K562 (cell line): ENCODE measurements around the gene KLF1. TPM values are rescaled to one million over a fixed set of nuclear protein-coding genes. Genes with fewer than 3 reads are reported as not detected.
A peak's percentile ranks its signal among the peaks of the same experiment; 100 is the strongest.

Experiments
- ARHGAP35 ChIP-seq: fragments of 450-650 bp; IDR thresholded peaks from 2 replicates; pipeline ENCODE4 v1.6.1; 2018; ENCODE audit not compliant: partially characterized antibody
- ARID1B ChIP-seq: fragments of 450-650 bp; IDR thresholded peaks from 2 replicates; pipeline ENCODE4 v1.6.1; 2016; ENCODE audit warnings: antibody characterized with exemption, mild to moderate bottlenecking, inconsistent platforms
- CEBPG ChIP-seq, 3 experiments: fragments of 200-800 bp in 1 of 3; sonication (Bioruptor generic) in 1 of 3; sonication (generic) in 1 of 3; formaldehyde crosslinking in 1 of 3; IDR thresholded peaks in 2 of 3; conservative IDR thresholded peaks in 1 of 3; 2 replicates each; pipeline versions ENCODE4 v1.6.1 to v1.8.0; 2016 to 2022; ENCODE audit warnings: missing compliant biosample characterization in 2 of 3, missing genetic modification characterization in 2 of 3, mild to moderate bottlenecking in 1 of 3, missing genetic modification reagents in 1 of 3
- EGR1 ChIP-seq: fragments of 450-650 bp; conservative IDR thresholded peaks from 2 replicates; pipeline ENCODE4 v1.6.1; 2017; ENCODE audit warnings: mild to moderate bottlenecking
- ELF4 ChIP-seq: fragments of 450-650 bp; formaldehyde crosslinking; IDR thresholded peaks from 2 replicates; pipeline ENCODE4 v1.4.0; 2022; ENCODE audit warnings: missing genetic modification characterization
- EWSR1 ChIP-seq: fragments of 450-650 bp; IDR thresholded peaks from 2 replicates; pipeline ENCODE4 v1.6.1; 2018; ENCODE audit warnings: borderline replicate concordance, mild to moderate bottlenecking, low read depth, moderate library complexity; ENCODE audit not compliant: partially characterized antibody
- OTX1 ChIP-seq: fragments of 450-650 bp; formaldehyde crosslinking; IDR thresholded peaks from 2 replicates; pipeline ENCODE4 v1.4.0; 2022; ENCODE audit warnings: mild to moderate bottlenecking
- PHF8 ChIP-seq: fragments of 200-600 bp; sonication (generic); IDR thresholded peaks from 2 replicates; pipeline ENCODE4 v1.6.1; 2012; ENCODE audit warnings: mixed run types, mild to moderate bottlenecking, inconsistent platforms, low read length, moderate library complexity, borderline replicate concordance
- POLR3A ChIP-seq: IDR thresholded peaks from 2 replicates; pipeline ENCODE4 v1.6.1; 2011; ENCODE audit warnings: borderline replicate concordance, mild to moderate bottlenecking, moderate library complexity; ENCODE audit not compliant: insufficient read length, insufficient read depth; ENCODE audit errors: extremely low read depth
- ZNF408 ChIP-seq: fragments of 250-450 bp; sonication (Bioruptor Pico); IDR thresholded peaks from 2 replicates; pipeline ENCODE4 v1.4.0; 2020; ENCODE audit warnings: low read depth, mild to moderate bottlenecking, moderate library complexity
- ZNF586 ChIP-seq: fragments of 450-650 bp; formaldehyde crosslinking; conservative IDR thresholded peaks from 2 replicates; pipeline ENCODE4 v1.4.0; 2020; ENCODE audit warnings: mild to moderate bottlenecking, moderate library complexity
- ZNF696 ChIP-seq: fragments of 250-450 bp; sonication (Bioruptor Pico); conservative IDR thresholded peaks from 2 replicates; pipeline ENCODE4 v1.4.0; 2020; ENCODE audit warnings: mild to moderate bottlenecking, moderate library complexity
- ZNF699 ChIP-seq: fragments of 250-450 bp; sonication (Bioruptor Pico); IDR thresholded peaks from 2 replicates; pipeline ENCODE4 v1.8.0; 2021; ENCODE audit warnings: mild to moderate bottlenecking, moderate library complexity; ENCODE audit not compliant: insufficient replicate concordance
- polyA plus RNA-seq, 8 experiments: library from polyadenylated mRNA; depleted of rRNA in 4 of 8; stranded (reverse) in 5 of 8; unstranded in 3 of 8; fragments of >200 nt; fragmentation: Nextera tagmentation in 2 of 8; fragmentation: Illumina TruSeq in 1 of 8; extraction: Ambion mirVana in 2 of 8; extraction: Trizol in 1 of 8; gene quantifications; 2 replicates each; pipeline versions ENCODE4 v1.2.1 to v1.2.3, GENCODE V29; 2011 to 2014; ENCODE audit warnings: inconsistent platforms in 1 of 8, missing spikeins in 1 of 8
- total RNA-seq, 7 experiments: library from RNA; depleted of rRNA in 6 of 7; stranded (reverse); fragments of >200 nt in 6 of 7; fragmentation: Illumina TruSeq in 2 of 7; extraction: Trizol in 2 of 7; gene quantifications; 2 replicates each; pipeline versions ENCODE4 v1.2.1 to v1.2.3, GENCODE V29; 2011 to 2021; ENCODE audit warnings: low replicate concordance in 1 of 7
- TF ChIP-seq, protein P1 (sequence below): fragments of 450-650 bp; IDR thresholded peaks from 2 replicates; pipeline ENCODE4 v1.7.1; 2018; ENCODE audit warnings: mild to moderate bottlenecking, low read depth; ENCODE audit not compliant: partially characterized antibody
- TF ChIP-seq, protein P2 (sequence below): IDR thresholded peaks from 2 replicates; pipeline ENCODE4 v1.6.1; 2016; ENCODE audit warnings: missing genetic modification characterization, missing compliant biosample characterization
- TF ChIP-seq, protein P3 (sequence below): sonication (generic); IDR thresholded peaks from 2 replicates; pipeline ENCODE4 v1.6.1; 2016
- TF ChIP-seq, protein P4 (sequence below): IDR thresholded peaks from 3 replicates; pipeline ENCODE4 v1.6.1; 2011; ENCODE audit warnings: borderline replicate concordance, mild to moderate bottlenecking, moderate library complexity; ENCODE audit not compliant: insufficient read length; ENCODE audit errors: extremely low read depth

The KLF1 gene
- total and polyA plus RNA-seq, 9 of the 15 experiments (the other 6 are each of a cell fraction or from before 2014, with no cell fraction given) = 8.4 to 163 (median 47.3) TPM

DNA sequence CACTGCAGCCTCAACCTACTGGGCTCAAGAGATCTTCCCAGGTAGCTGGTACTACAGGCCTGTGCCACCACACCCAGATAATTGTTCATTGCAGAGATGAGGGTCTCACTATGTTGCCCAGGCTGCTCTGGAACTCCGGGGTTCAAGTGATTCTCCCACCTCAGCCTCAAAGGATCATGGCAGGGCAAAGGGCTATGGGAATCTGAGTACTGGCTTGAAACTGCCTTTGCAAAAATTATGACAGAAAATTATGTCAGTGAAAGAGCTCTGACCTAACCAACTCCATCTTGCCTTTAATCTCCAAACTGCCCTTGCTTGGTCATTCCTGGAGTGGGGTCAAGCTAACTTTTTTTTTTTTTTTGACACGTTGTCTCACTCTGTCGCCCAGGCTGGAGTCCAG, 4.4 kb downstream of the KLF1 start (continued):
- TF ChIP-seq ZNF696 (CRISPR knock-in tag) (0 out of 2 replicates have a peak, but pooled peaks have one; percentile 20), ARHGAP35 (no peak), ZNF408 (CRISPR knock-in tag) (no peak), ZNF699 (CRISPR knock-in tag) (no peak), ARID1B (no peak), ZNF586 (CRISPR knock-in tag) (0 out of 2 replicates have a peak, but pooled peaks have one; percentile 18), EGR1 (no peak), CEBPG (CRISPR knock-in tag; IDR thresholded peaks at IDR 0.05) (no peak), CEBPG (tag; conservative IDR thresholded peaks at IDR 0.05 in 1 of 2, IDR thresholded peaks at IDR 0.05 in 1 of 2) (no peak), PHF8 (no peak), POLR3A (no peak), EWSR1 (no peak), OTX1 (CRISPR knock-in tag) (no peak), ELF4 (CRISPR knock-in tag) (0 out of 2 replicates have a peak, but pooled peaks have one; percentile 24)
- TF ChIP-seq, protein P1, sequence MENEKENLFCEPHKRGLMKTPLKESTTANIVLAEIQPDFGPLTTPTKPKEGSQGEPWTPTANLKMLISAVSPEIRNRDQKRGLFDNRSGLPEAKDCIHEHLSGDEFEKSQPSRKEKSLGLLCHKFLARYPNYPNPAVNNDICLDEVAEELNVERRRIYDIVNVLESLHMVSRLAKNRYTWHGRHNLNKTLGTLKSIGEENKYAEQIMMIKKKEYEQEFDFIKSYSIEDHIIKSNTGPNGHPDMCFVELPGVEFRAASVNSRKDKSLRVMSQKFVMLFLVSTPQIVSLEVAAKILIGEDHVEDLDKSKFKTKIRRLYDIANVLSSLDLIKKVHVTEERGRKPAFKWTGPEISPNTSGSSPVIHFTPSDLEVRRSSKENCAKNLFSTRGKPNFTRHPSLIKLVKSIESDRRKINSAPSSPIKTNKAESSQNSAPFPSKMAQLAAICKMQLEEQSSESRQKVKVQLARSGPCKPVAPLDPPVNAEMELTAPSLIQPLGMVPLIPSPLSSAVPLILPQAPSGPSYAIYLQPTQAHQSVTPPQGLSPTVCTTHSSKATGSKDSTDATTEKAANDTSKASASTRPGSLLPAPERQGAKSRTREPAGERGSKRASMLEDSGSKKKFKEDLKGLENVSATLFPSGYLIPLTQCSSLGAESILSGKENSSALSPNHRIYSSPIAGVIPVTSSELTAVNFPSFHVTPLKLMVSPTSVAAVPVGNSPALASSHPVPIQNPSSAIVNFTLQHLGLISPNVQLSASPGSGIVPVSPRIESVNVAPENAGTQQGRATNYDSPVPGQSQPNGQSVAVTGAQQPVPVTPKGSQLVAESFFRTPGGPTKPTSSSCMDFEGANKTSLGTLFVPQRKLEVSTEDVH = no peak
- TF ChIP-seq, protein P2, sequence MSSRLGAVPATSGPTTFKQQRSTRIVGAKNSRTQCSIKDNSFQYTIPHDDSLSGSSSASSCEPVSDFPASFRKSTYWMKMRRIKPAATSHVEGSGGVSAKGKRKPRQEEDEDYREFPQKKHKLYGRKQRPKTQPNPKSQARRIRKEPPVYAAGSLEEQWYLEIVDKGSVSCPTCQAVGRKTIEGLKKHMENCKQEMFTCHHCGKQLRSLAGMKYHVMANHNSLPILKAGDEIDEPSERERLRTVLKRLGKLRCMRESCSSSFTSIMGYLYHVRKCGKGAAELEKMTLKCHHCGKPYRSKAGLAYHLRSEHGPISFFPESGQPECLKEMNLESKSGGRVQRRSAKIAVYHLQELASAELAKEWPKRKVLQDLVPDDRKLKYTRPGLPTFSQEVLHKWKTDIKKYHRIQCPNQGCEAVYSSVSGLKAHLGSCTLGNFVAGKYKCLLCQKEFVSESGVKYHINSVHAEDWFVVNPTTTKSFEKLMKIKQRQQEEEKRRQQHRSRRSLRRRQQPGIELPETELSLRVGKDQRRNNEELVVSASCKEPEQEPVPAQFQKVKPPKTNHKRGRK = no peak
- TF ChIP-seq, protein P3, sequence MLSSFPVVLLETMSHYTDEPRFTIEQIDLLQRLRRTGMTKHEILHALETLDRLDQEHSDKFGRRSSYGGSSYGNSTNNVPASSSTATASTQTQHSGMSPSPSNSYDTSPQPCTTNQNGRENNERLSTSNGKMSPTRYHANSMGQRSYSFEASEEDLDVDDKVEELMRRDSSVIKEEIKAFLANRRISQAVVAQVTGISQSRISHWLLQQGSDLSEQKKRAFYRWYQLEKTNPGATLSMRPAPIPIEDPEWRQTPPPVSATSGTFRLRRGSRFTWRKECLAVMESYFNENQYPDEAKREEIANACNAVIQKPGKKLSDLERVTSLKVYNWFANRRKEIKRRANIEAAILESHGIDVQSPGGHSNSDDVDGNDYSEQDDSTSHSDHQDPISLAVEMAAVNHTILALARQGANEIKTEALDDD = no peak
- TF ChIP-seq, protein P4, sequence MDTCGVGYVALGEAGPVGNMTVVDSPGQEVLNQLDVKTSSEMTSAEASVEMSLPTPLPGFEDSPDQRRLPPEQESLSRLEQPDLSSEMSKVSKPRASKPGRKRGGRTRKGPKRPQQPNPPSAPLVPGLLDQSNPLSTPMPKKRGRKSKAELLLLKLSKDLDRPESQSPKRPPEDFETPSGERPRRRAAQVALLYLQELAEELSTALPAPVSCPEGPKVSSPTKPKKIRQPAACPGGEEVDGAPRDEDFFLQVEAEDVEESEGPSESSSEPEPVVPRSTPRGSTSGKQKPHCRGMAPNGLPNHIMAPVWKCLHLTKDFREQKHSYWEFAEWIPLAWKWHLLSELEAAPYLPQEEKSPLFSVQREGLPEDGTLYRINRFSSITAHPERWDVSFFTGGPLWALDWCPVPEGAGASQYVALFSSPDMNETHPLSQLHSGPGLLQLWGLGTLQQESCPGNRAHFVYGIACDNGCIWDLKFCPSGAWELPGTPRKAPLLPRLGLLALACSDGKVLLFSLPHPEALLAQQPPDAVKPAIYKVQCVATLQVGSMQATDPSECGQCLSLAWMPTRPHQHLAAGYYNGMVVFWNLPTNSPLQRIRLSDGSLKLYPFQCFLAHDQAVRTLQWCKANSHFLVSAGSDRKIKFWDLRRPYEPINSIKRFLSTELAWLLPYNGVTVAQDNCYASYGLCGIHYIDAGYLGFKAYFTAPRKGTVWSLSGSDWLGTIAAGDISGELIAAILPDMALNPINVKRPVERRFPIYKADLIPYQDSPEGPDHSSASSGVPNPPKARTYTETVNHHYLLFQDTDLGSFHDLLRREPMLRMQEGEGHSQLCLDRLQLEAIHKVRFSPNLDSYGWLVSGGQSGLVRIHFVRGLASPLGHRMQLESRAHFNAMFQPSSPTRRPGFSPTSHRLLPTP = no peak
